Measurements from ENCODE around the gene TOP1. TPM values are rescaled to one million over a fixed set of nuclear protein-coding genes. Genes with fewer than 3 reads are reported as not detected.

The TOP1 gene
- total RNA-seq, 4 donors from 2014 or later: 23.1 to 49.9 (median 31.6) TPM

DNA sequence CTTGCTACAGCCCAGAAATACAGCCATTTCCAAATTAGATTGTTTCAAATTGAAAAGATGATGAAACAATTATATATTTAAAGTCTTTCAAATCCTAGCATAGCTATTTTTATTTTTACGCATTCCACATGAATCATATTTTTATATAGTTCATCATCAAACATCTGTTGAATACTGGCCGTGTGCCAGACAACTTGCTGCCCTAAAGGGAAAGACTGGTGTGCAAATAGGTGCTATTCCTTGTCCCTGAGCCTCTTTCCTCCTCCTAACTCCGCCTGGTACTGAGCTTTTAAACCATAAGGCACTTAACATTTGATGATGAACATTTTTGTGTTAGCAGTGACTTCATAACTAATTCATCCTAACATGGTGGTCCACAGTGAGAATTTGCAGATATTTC lies 90.0 kb downstream of the TOP1 start:
- Histone ChIP-seq H3K9me3 (no peaks in the 10 kb centered on the region), H3K36me3 (peaks cover 45 to 100% (median 68%) of the 10 kb centered on the region in 3 donors), H3K4me1 (no peaks in the 10 kb centered on the region), H3K4me3 (no peak overlapping the region), H3K27ac (no peak overlapping the region), H3K27me3 (no peaks in the 10 kb centered on the region)
- WGBS, 2 donors: 56 to 65% methylated on average over 3 of the region's 3 CpGs
- TF ChIP-seq, protein P1, sequence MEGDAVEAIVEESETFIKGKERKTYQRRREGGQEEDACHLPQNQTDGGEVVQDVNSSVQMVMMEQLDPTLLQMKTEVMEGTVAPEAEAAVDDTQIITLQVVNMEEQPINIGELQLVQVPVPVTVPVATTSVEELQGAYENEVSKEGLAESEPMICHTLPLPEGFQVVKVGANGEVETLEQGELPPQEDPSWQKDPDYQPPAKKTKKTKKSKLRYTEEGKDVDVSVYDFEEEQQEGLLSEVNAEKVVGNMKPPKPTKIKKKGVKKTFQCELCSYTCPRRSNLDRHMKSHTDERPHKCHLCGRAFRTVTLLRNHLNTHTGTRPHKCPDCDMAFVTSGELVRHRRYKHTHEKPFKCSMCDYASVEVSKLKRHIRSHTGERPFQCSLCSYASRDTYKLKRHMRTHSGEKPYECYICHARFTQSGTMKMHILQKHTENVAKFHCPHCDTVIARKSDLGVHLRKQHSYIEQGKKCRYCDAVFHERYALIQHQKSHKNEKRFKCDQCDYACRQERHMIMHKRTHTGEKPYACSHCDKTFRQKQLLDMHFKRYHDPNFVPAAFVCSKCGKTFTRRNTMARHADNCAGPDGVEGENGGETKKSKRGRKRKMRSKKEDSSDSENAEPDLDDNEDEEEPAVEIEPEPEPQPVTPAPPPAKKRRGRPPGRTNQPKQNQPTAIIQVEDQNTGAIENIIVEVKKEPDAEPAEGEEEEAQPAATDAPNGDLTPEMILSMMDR (IDR thresholded peaks at IDR 0.05): no peak
- no peak for TF ChIP-seq POLR2A (IDR thresholded peaks at IDR 0.05)
- intact Hi-C loops (cut with DNase I): no loop called here
- DNase-seq: no peak

DNA sequence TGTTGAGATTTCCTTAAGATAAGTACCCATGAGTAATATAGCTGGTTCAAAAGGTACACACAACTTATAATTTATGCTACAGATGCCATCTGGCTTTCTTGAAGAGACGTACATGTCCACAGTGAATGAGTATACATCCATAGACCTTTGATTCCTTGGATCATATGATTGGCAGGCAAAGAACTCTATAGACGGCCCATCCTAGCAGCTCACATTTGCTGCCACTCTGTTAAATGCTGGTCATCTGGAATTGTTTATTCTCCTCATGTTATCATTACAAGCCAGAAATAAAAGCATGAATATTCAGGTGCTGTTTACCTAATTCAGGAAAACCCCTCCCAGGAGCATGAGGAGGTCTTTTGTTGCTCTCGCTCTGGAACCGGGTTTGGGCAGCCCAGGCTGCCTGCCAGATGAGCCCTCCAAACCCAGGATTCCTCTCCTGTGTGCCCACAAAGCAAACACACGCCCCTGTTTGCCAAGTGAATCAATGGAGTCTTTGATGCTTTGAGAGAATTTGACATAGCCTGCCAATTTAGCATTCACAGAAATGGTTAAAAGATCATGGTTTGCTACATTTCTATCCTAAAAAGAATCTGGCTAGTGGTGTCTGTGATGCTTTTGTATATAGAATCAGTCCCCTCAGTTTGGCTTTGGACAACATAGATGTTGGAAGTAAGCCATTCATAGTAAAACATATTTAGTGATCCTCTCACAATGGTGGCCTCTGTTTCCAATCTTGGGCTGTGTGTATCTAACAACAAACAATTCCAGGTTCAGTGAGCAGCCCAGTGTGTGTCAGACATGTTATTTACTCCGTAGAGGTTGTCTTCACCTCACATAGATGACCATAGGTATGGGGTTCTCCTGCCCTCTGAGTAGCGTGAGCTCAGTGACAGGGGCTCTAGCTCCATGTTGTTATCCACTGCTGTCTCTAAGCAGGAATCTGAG lies 91.3 kb downstream of the TOP1 start:
- TF ChIP-seq, protein P1 (IDR thresholded peaks at IDR 0.05): no peak
- no peak for TF ChIP-seq POLR2A (IDR thresholded peaks at IDR 0.05)
- Histone ChIP-seq H3K9me3 (no peaks in the 10 kb centered on the region), H3K4me1 (no peaks in the 10 kb centered on the region), H3K27ac (no peak overlapping the region), H3K36me3 (peaks cover 36 to 100% (median 57%) of the 10 kb centered on the region in 3 donors), H3K27me3 (no peaks in the 10 kb centered on the region), H3K4me3 (no peak overlapping the region)
- 70 to 86% methylated on average over 5 to 6 of the region's 7 CpGs for WGBS, 2 donors
- intact Hi-C loops (cut with DNase I): no loop called here
- no peak for DNase-seq

DNA sequence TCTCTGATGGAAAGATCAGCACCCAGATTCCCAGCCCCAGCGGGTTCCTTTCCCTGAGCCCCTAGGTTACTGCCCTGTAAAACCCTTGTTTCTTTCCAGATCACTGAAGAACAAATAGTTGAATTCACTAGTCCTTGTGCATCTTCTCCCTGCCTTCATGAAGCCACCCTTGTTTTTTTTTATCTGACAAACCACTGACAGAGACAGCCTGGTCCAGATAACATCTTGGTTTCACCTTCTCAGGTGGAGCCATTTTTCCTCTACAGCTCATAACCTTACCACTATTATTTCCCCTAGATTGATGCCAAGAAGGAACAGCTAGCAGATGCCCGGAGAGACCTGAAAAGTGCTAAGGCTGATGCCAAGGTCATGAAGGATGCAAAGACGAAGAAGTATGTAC lies 92.8 kb downstream of the TOP1 start:
- Histone ChIP-seq H3K4me1 (no peaks in the 10 kb centered on the region), H3K27me3 (no peaks in the 10 kb centered on the region), H3K9me3 (no peaks in the 10 kb centered on the region), H3K36me3 (peaks cover 31 to 100% (median 46%) of the 10 kb centered on the region in 3 donors), H3K4me3 (no peak overlapping the region), H3K27ac (no peak overlapping the region)
- intact Hi-C loops (cut with DNase I): no loop called here
- WGBS, 2 donors: 83 to 89% methylated on average over 3 of the region's 3 CpGs
- TF ChIP-seq, protein P1 (IDR thresholded peaks at IDR 0.05): no peak
- TF ChIP-seq POLR2A (IDR thresholded peaks at IDR 0.05): no peak
- DNase-seq: no peak

DNA sequence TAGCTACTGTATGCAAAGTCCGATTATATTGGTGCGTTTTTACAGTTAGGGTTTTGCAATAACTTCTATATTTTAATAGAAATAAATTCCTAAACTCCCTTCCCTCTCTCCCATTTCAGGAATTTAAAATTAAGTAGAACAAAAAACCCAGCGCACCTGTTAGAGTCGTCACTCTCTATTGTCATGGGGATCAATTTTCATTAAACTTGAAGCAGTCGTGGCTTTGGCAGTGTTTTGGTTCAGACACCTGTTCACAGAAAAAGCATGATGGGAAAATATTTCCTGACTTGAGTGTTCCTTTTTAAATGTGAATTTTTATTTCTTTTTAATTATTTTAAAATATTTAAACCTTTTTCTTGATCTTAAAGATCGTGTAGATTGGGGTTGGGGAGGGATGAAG lies 95.0 kb downstream of the TOP1 start:
- no peak overlapping the region for H3K4me3 ChIP-seq
- H3K36me3 ChIP-seq: peaks cover 24 to 87% (median 36%) of the 10 kb centered on the region in 3 donors
- no peak for TF ChIP-seq POLR2A (IDR thresholded peaks at IDR 0.05)
- TF ChIP-seq, protein P1 (IDR thresholded peaks at IDR 0.05): no peak
- intact Hi-C loops (cut with DNase I): no loop called here
- no peaks in the 10 kb centered on the region for H3K9me3 ChIP-seq
- no peak for DNase-seq
- WGBS, 2 donors: 82 to 83% methylated on average over 6 of the region's 6 CpGs
- H3K27me3 ChIP-seq: no peaks in the 10 kb centered on the region
- no peaks in the 10 kb centered on the region for H3K4me1 ChIP-seq
- H3K27ac ChIP-seq: no peak overlapping the region

DNA sequence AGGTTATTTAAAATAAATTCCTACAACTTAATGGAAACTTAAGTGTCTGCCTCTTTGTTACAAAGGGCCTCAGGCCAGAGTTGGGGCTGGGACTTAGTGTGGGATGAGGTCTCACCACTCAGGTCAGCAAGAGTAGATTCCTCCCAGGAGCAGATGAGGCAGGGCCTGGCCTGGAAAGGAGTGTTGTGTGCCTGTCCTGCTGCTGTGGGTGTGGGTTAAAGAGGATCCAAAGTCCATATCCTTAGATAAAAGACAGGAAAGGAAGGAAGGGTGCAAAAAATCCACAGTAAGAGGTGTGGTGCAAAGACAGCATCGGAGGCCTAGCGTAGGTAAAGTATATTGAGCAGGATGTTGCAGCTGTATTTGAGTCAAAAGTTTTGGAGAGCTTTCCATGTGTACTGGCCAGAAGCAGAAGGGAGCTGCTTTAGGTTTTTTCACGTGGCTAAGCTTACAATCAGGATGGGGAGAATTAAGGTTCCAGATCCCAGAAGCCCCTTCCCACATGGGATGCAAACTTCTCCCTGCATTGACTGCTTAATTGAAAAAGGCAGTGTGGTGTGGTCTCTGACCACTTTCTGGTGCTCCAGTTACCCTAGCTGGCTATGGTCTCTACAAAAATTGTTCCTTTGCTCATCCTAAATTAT lies 96.0 kb downstream of the TOP1 start:
- peaks cover 24 to 78% (median 28%) of the 10 kb centered on the region in 3 donors for H3K36me3 ChIP-seq
- H3K27ac ChIP-seq: no peak overlapping the region
- WGBS, 2 donors: 90 to 94% methylated on average over 3 of the region's 3 CpGs
- H3K9me3 ChIP-seq: no peaks in the 10 kb centered on the region
- intact Hi-C loops (cut with DNase I): no loop called here
- TF ChIP-seq POLR2A (IDR thresholded peaks at IDR 0.05): no peak
- TF ChIP-seq, protein P1 (IDR thresholded peaks at IDR 0.05): no peak
- DNase-seq: no peak
- no peaks in the 10 kb centered on the region for H3K4me1 ChIP-seq
- H3K27me3 ChIP-seq: no peaks in the 10 kb centered on the region
- no peak overlapping the region for H3K4me3 ChIP-seq
